KG1 (cell line): ENCODE results near the gene GCDH.
"Not testable (repeated sequence)": the region's sequence is repeated elsewhere in the genome, so short reads cannot be mapped to it uniquely, and the experiment has no call there.

Source experiments
- DNase-seq: peaks from one replicate; lab custom pipeline; 2025; lab: John Stamatoyannopoulos, UW

The GCDH gene

GRCh38 chr19:12907166-12907565 is 16.2 kb downstream of the GCDH start:
- no peak for DNase-seq

DNA sequence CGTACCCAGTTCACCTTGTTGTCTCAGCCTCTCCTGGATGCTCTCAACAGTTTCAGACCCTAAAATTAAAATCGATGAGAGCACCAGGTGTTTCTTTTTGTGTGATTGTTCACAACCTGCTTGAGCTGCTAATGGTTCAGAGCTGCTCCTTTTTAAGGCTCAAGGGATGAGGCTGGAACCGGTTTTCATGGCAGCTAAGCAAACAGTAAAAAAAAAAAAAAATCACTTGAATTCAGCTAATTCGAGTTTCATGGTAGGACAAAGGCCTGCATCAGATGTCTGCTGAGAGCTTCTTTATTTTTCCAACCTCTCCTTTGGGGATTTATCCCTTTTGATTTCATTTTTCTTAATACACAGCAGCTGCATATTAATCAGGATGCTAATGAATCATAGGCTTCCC is 21.6 kb downstream of the GCDH start:
- DNase-seq, result no peak

DNA sequence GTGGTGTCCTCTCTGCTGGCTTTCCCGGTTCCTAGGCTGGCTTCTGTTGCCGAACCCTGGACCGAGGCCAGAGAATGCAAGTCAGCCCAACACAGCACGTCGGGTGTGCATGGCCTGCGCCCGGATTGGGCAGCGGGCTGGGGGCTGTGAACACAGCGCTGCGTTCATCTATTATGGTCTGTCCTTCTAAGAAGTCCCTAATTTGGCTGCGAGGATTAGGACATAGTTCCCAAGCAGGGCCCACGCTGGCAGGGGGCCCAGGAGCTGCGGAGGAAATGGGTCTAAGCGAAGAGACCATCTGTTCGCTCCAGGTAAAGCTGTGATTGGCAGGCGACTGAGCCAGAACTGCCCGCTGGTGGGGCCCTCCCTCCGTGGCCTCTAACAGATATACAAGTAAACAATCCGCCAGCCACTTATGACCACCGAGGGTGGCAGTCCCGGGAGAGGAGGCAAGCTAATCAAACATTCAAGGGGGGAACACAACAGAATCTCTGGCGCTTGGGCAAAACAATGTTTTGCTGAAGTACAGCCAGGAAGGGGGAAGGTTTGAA is 22.1 kb downstream of the GCDH start:
- peak; percentile 51 for DNase-seq

GRCh38 chr19:12913851-12914690 is 23.1 kb downstream of the GCDH start:
- DNase-seq, result peak; percentile 79

- not testable (repeated sequence) for DNase-seq
Observed at GRCh38 chr19:12915860-12916259, 24.9 kb downstream of the GCDH start.

DNA sequence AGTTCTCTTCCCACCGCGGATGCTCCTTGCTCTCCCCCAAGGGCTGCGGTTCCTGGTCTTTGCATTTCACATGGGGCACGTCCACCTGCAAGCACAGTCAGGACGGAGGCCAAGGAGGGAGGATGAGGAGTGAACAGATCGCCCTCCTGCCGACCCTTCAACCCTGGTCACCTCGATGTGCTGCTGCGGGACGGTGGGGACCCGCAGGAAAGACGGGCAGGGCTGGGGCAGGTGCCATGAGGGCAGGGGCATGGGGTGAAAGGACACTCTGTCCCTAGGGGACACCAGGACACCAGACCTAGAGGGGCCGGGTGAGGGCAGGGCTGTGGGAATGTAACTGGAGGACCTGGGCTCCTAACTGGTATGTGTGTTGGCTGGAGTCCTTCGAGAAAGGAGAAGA is 27.3 kb downstream of the GCDH start:
- DNase-seq, result no peak

DNA sequence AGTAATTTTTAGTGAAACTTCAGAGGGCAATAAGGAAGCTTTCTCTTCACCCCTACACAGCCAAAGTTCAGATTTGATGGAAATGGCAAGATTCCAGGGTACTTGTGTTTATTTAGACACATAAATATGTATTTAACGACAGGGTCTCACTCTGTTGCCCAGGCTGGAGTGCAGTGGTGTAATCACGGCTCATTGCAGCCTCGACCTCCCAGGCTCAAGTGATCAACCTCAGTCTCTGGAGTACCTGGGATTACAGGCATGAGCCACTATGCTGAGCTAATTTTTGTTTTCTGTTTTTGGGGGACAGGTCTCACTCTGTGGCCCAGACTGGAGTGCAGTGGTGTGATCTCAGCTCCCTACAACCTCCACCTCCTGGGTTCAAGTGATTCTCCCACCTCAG is 30.1 kb downstream of the GCDH start:
- DNase-seq, result no peak

GRCh38 chr19:12922959-12923358 is 32.0 kb downstream of the GCDH start:
- DNase-seq, result no peak

GRCh38 chr19:12924621-12925310 is 33.8 kb downstream of the GCDH start:
- no peak for DNase-seq

DNA sequence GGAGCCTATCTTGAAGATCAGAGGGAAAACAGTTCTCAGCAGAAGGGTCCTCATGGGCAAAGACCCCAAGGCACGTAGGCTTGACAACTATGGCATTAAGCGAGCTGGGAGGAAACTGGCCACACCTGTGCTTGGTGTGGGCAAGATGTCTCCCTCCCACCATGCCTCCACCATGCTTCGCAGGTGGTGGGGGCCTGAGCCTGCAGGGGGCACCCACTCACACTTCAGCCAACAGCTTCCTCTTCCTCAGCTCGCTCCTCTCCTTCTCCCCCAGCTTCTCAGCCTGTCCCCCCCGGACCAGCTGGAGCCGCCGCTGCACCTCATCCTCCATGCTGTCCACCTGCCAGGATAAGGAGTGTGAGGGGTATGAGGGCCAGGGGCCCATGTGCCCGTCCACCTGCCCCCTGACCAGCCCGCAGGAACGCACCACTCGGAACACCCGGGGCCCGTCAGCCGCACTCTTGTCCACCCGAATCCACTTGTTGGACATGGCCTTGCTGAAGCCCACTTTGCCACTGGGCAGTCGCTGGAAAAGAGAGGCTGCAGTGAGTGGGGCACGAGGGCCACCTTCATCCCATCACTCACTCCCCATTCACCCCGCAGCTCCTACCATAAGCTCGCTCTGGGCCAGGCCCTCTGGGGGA is 39.2 kb downstream of the GCDH start:
- no peak for DNase-seq

GRCh38 chr19:12932392-12933286 is 41.7 kb downstream of the GCDH start:
- DNase-seq, result no peak

DNA sequence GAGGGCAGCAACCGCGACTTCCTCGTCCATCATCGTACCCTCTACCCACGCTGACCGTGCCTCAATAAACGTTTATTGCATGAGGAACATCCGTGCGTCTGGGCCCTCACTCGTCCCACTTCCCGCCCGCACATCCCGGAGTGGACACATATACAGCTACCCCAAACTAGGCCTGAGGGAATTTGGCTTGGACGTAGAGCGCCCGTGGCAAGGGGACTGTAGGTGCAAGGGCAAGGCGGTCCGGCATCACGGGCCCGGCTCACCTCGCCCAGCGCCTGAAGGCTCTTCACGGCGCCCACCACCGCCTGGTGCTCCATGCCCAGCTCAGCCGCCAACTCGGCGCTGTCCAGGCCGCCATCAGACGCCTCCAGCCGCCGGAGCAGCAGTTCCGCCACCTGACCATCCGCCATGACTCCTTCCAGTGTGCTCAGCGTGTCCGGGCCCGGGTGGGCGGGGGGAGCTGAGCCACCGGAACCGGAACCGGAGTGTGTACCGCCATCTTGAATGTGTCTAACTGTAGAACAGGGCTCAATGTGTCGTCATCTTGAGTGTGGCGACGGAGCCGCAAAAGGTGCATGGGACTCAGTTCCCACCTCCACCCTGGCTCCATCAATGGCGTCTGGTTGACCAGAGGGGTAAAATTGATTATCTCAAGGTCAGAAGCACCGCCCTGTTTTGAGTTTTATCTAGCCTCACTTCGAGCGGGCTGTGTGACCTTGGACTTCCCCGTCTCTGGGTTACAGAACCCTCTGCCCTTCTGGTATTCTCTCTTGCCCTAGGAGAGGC is 42.5 kb downstream of the GCDH start, which contains the start of gene FARSA:
Gene FARSA, minus strand, starts transcription at position 425 of the 786 bp plus-strand sequence. Its CDS starts 15 bp downstream, at position 410.
- DNase-seq, result peak; percentile 69

DNA sequence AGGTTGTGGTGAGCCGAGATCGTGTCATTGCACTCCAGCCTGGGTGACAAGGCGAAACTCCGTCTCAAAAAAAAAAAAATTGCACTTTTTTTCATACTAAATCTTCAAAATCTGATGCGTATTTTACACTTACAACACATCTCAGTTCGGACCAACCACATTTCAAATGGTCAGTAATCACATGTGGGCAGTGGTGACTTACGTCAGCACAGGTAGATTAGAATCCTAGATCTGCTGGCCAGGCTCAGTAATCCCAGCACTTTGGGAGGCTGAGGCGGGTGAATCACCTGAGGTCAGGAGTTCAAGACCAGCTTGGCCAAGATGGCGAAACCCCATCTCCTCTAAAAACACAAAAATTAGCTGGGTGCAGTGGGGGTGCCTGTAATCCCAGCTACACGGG is 44.1 kb downstream of the GCDH start:
- no peak for DNase-seq

- DNase-seq, result peak; percentile 77
Observed at GRCh38 chr19:12936582-12936981, 45.6 kb downstream of the GCDH start.

- DNase-seq, result peak; percentile 87
Observed at GRCh38 chr19:12937093-12937926, 46.4 kb downstream of the GCDH start.

GRCh38 chr19:12937927-12938778 is 47.2 kb downstream of the GCDH start, which contains the start of gene CALR:
Gene CALR, plus strand, starts transcription at chr19:12938609. Its CDS starts 71 bp downstream, at chr19:12938680.
- peak; percentile 92 for DNase-seq

DNA sequence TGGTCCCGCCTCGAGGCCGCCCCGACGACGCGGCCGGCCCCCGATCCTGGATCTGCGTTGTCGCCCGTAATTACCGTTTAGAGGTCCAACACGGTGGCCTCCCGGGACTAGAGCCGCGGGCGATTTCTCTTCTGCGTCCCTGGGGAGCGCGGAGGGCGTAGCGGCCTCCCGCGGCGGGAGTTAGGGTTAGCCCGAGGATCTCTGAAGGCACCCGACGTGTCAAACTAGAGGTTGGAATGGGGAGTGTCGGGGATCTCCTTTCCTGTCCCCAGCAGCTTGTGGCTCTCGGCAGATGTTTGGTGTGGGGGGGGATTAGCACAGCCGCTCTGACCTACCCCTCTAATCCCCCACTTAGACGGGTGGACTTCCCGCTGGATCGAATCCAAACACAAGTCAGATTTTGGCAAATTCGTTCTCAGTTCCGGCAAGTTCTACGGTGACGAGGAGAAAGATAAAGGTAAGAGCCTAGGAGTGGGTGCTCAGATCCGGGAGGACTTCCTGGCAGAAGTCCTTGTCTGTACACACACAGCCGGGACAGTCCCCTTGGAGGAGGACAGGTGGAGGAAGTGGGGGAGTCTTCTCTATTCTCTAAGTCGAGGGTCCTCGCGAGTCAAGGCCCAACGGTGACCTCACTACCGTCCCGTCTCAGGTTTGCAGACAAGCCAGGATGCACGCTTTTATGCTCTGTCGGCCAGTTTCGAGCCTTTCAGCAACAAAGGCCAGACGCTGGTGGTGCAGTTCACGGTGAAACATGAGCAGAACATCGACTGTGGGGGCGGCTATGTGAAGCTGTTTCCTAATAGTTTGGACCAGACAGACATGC is 48.0 kb downstream of the GCDH start:
- DNase-seq, result no peak

DNA sequence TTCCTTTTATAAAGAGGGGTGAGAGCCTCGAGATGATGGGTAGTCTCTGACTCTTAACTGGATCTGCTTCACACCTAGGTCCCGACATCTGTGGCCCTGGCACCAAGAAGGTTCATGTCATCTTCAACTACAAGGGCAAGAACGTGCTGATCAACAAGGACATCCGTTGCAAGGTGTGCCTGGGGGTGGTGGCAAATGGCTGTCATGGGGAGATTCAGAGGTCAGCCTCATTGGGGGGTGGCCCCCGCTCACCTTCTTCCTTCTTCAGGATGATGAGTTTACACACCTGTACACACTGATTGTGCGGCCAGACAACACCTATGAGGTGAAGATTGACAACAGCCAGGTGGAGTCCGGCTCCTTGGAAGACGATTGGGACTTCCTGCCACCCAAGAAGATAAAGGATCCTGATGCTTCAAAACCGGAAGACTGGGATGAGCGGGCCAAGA is 49.0 kb downstream of the GCDH start:
- no peak for DNase-seq
